LNCaP clone FGC (cell line): ENCODE measurements around the gene GRIA1.

Experiments used
- DNase-seq: peaks from one replicate; pipeline ENCODE4 v3.0.0-alpha.2; 2011; ENCODE audit warnings: low read depth
- H3K4me3 ChIP-seq: 2 replicates; pipeline ENCODE4 v1.5.1; 2011; ENCODE audit warnings: mild to moderate bottlenecking, low read depth, low read length, control low read depth
- TF ChIP-seq, protein P1 (sequence below): IDR thresholded peaks from 2 replicates; pipeline ENCODE4 v1.5.1; 2012; ENCODE audit warnings: mild to moderate bottlenecking; ENCODE audit not compliant: control insufficient read depth, insufficient read depth; ENCODE audit errors: extremely low read depth

GRIA1 gene

DNA sequence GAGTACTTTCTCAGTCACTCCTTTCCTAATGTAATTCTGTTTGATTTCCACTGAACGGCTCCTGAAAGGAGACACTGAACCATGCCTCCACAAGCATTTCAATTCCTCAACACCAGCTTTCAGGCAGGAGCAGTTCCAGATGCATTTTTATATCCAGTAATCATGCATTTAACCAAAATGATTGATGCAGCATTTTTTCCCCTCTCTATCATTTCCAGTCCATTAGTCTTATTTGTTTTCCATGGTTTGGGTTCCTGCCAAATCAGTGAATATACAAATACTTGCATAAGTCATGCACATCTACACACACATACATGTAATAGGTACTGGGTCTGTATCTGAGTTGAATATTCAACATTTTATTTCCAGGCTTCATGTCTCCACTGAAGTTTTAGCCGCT, 122.7 kb downstream of the GRIA1 start:
- H3K4me3 ChIP-seq = no peak overlapping the region
- DNase-seq = no peak
- TF ChIP-seq, protein P1, sequence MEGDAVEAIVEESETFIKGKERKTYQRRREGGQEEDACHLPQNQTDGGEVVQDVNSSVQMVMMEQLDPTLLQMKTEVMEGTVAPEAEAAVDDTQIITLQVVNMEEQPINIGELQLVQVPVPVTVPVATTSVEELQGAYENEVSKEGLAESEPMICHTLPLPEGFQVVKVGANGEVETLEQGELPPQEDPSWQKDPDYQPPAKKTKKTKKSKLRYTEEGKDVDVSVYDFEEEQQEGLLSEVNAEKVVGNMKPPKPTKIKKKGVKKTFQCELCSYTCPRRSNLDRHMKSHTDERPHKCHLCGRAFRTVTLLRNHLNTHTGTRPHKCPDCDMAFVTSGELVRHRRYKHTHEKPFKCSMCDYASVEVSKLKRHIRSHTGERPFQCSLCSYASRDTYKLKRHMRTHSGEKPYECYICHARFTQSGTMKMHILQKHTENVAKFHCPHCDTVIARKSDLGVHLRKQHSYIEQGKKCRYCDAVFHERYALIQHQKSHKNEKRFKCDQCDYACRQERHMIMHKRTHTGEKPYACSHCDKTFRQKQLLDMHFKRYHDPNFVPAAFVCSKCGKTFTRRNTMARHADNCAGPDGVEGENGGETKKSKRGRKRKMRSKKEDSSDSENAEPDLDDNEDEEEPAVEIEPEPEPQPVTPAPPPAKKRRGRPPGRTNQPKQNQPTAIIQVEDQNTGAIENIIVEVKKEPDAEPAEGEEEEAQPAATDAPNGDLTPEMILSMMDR = no peak

DNA sequence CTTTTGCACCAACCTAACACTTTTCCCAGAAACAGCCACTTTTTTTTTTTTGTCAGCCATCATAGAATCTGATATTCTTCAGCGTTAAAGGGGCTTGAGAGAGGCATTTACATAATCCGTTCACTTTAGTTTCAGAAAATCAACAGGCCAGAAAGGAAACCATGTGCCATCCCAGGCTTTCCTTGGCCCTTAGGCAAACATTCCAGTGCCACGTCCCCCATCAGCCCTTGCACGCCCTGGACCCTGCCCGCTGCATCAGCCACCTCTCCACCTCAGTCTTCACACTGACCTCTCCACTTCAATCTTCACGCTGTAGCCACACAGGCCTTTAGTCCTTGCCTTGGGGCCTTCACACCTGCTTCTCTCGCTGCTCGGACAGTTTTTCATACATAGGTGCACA, 123.2 kb downstream of the GRIA1 start:
- TF ChIP-seq, protein P1 = no peak
- DNase-seq = no peak
- H3K4me3 ChIP-seq = no peak overlapping the region

DNA sequence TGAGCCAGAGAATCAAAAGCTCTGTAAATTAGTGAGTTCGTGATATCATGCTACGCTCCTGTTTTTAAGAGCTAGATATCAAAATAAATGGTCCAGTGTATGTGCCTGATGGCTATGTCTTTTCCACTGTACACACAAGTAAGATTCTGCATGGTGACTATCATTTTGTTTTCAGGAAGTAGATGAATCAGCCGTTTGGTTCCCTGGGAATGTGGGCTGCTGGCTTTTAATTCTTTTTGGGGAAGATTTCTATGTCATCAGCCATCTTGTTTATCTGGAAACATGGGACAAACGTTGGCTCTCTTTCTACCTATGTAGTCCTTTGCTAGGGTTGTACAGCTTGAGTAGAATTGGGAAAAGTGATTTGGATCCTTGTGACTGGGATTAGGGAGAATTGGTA, 126.7 kb downstream of the GRIA1 start:
- H3K4me3 ChIP-seq = no peak overlapping the region
- TF ChIP-seq, protein P1 = no peak
- DNase-seq = no peak

DNA sequence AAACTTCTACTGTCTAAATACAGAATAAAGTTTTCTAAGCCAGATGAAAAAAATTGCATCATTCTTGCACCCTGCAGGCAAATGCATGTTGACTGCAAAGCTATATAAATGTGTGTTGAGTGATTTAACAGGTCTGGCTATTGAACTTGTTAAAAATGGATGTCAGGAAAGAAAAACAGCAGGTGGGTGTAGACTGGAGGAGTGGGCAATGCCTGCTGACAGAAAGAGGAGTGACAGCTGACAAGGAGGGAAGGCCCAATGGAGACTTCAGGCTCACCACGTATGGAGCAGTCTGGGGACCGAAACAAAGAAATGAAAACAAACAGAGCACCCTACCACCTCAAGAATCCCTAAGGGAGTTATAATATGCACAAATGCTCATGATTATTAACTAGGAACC, 127.8 kb downstream of the GRIA1 start:
- TF ChIP-seq, protein P1 = no peak

DNA sequence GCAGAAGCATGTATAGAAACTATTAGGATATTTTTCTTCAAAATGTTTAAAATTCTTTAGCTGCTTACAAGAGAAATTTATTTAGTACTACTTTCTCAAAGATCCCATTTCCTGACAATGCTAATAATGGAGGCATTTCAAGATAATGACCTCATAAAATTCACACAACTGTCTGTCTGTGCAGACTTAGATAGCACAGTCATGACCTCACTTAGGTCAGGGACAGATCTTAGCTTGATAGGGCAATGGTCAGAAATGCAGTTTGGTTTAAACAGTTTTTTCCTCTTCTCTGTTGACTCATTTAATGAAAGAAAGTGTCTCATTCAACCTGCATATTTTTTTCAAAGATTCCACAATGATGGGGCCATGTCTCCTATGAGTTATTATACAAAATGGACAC, 128.4 kb downstream of the GRIA1 start:
- TF ChIP-seq, protein P1 = no peak
- no peak for DNase-seq
- H3K4me3 ChIP-seq = no peak overlapping the region

More for the DNA sequence above, 127.8 kb downstream of the GRIA1 start:
- no peak for DNase-seq
- no peak overlapping the region for H3K4me3 ChIP-seq

DNA sequence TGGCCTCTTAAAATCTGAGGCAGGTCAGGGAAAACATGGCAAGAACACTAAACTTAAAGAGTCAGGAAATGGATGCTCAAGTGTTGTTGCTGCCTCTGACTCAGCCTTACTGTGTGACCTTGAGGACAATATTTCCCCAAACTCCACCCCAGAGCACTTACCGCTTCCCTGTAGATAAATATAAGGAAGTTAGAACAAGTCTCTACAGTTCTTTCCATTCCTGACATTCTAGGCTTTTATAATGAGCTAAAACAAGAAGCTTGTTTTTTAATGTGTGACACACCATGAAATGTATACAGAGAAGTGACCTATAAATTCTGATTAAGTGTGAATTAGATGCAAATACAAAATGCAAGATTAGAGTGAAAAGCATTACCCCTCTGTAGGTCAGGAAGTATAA, 129.3 kb downstream of the GRIA1 start:
- no peak for DNase-seq
- no peak overlapping the region for H3K4me3 ChIP-seq
- TF ChIP-seq, protein P1 = no peak

DNA sequence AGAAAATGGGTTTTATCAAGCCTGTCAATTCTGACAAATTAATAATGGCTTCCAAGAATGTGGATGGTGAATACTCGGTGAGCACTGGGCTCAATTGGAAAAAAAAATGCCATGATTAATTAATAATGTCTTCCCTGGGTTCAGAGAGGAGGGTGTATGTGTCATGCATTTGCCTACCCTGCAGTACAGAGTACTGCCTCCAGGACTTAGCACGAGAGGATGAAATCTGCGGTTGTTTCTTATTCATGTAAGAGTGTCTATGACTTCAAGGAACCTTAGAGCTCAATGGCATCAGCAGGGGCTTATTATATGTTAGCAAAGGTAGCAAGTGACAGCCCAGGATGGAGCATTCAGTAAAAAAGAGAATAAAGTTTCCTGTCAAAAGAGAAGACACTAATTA, 132.7 kb downstream of the GRIA1 start:
- DNase-seq = no peak
- H3K4me3 ChIP-seq = no peak overlapping the region
- TF ChIP-seq, protein P1 = no peak
